Fibroblast of pulmonary artery (primary cell): ENCODE results near the gene FRMPD4.
"Not testable (repeated sequence)": the region's sequence is repeated elsewhere in the genome, so short reads cannot be mapped to it uniquely, and the experiment has no call there.

Source experiments
- DNase-seq: peaks from one replicate; pipeline ENCODE4 v3.0.0-alpha.2; 2010; ENCODE audit warnings: low read depth
- H3K4me3 ChIP-seq: replicated peaks from 2 replicates; pipeline ENCODE4 v1.5.1; 2011; ENCODE audit warnings: low read depth, mild to moderate bottlenecking, control low read depth, low read length, moderate library complexity
- CTCF ChIP-seq: IDR thresholded peaks from 2 replicates; pipeline ENCODE4 v1.5.1; 2011; ENCODE audit warnings: mild to moderate bottlenecking, control low read depth, low read length, inconsistent platforms; ENCODE audit errors: missing control alignments

The FRMPD4 gene

DNA sequence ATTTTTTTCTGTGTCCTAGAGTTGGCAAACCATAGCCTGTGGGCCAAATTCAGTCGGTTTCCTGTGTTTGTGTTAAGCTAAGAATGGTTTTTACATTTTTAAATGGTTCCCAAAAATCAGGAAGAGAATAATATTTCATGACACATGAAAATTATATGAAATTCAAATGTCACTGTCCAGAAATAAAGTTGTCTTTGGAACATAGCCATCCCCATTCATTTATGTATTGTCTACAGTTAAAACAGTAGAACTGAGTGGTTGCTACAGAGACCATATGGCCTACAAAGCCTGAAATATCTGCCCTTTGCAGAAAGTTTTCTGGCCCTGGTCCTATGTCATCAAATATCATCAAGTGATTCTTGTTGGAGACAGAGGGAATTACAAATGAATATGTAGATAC lies 15.5 kb downstream of the FRMPD4 start:
- no peak overlapping the region for H3K4me3 ChIP-seq
- TF ChIP-seq CTCF = no peak
- peak; percentile 46 for DNase-seq

DNA sequence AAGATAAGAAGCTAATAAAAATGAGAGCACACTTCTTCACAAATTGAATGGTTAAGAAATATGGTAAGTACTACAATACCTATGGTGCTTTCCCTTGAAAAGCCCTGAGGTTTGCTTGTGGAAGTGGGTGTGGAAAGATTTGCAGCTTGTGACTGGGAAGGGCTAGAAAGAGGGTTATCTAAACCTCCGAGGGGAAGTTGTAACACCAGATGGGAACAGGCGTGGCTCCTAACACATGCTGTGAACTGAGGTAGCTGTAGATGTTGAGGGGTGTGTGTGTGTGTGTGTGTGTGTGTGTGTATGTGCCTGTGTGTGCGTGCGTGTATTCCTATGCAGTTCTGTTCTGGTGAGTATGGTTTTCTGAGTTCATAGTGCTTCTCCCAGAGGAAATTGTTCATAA lies 21.5 kb downstream of the FRMPD4 start:
- DNase-seq = no peak
- TF ChIP-seq CTCF = no peak
- no peak overlapping the region for H3K4me3 ChIP-seq

DNA sequence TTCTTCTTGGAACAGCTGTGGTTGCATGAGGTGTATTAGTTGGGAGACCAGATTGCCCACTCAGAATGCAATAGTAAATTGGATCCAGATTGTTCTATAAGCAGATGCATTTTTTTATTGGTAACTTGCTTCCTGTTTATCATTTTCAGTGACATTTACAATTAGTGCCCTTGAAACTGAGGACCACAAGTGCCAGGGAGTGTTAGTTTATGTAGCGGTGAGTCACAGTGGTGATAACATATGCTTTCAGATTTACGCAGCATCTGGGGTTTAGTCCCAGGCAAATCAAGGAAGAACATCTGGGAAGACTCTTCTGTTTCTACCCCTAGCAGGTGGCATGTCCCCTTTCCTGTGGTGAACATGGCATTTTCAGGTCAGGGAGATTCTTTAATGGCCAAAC lies 24.1 kb downstream of the FRMPD4 start:
- no peak for DNase-seq
- TF ChIP-seq CTCF = no peak
- H3K4me3 ChIP-seq = no peak overlapping the region

DNA sequence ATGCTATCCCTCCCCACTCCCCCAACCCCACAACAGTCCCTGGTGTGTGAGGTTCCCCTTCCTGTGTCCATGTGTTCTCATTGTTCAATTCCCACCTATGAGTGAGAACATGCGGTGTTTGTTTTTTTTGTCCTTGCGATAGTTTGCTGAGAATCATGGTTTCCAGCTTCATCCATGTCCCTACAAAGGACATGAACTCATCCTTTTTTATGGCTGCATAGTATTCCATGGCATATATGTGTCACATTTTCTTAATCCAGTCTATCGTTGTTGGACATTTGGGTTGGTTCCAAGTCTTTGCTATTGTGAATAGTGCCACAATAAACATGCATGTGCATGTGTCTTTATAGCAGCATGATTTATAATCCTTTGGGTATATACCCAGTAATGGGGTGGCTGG lies 25.9 kb downstream of the FRMPD4 start:
- DNase-seq, H3K4me3 ChIP-seq: not testable (repeated sequence)

DNA sequence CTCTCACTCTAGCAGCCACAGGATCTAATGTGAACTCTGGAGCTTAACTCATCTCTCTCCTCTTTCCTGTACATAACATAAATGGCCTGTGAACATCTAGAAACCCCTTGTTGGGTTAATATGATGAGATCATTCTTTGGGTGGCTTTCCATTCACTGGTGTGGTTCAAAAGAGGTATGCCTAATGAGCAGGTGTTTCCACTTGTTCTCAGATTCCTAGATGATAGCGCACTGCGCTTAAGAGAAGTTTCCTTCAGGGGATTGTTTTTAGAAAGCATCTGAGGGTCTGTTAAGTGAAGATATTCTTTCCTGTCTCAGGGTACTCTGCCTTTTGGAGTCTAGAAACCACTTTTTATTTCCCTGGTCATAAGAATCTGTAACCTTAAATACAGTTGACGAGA lies 32.5 kb downstream of the FRMPD4 start:
- H3K4me3 ChIP-seq = no peak overlapping the region
- no peak for DNase-seq
- no peak for TF ChIP-seq CTCF

DNA sequence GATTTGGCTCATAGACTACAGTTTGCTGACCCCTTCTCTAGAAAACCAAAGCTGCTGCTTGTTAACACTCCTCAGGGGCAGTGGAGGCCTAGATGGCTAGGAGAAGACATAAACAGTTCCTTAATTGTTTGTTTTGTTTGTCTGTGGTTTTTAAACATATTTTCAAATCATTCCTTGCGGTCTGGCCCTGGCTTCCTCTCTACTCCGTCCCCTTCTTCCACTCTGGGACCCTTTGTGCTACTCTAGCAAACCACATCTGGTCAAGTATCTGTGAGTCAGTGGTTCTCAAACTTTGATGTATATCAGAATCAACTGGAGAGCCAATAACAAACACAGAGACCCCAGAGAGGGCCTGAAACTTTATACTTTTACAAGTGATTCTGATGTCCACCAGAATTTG lies 36.1 kb downstream of the FRMPD4 start:
- no peak overlapping the region for H3K4me3 ChIP-seq
- DNase-seq = no peak
- TF ChIP-seq CTCF = no peak

- no peak for TF ChIP-seq CTCF
- no peak overlapping the region for H3K4me3 ChIP-seq
- no peak for DNase-seq
Observed at GRCh38 chrX:12197030-12197429, 58.8 kb downstream of the FRMPD4 start.

GRCh38 chrX:12206413-12206812 lies 68.1 kb downstream of the FRMPD4 start:
- H3K4me3 ChIP-seq = no peak overlapping the region
- no peak for DNase-seq
- TF ChIP-seq CTCF = no peak
